HepG2 (cell line): ENCODE results near the gene BLVRB. TPM values are rescaled to one million over a fixed set of nuclear protein-coding genes. Genes with fewer than 3 reads are reported as not detected.

Source experiments
- BHLHE40 ChIP-seq: IDR thresholded peaks from 2 replicates; pipeline ENCODE4 v1.6.1; 2011; ENCODE audit warnings: low read length, improper control_type of control experiment
- CBFB ChIP-seq: sonication (generic); formaldehyde crosslinking; IDR thresholded peaks from 2 replicates; pipeline ENCODE4 v1.4.0; 2020; ENCODE audit warnings: missing genetic modification reagents
- CEBPG ChIP-seq: IDR thresholded peaks from 2 replicates; pipeline ENCODE4 v1.6.1; 2016
- ELF1 ChIP-seq: sonication (generic); formaldehyde crosslinking; IDR thresholded peaks from 2 replicates; pipeline ENCODE4 v1.4.0; 2020; ENCODE audit warnings: missing genetic modification reagents
- FOXP1 ChIP-seq, 2 experiments: fragments of 450-650 bp in 1 of 2; IDR thresholded peaks; 2 replicates each; pipeline ENCODE4 v1.6.1; 2017 to 2018; ENCODE audit warnings: antibody characterized with exemption in 1 of 2
- KLF16 ChIP-seq, 2 experiments: sonication (generic) in 1 of 2; formaldehyde crosslinking in 1 of 2; IDR thresholded peaks; 2 replicates each; pipeline versions ENCODE4 v1.6.1 to v1.8.0; 2016 to 2023; ENCODE audit warnings: missing genetic modification reagents in 2 of 2, missing compliant biosample characterization in 1 of 2
- SP1 ChIP-seq, 2 experiments: fragments of 450-650 bp in 1 of 2; sonication (generic) in 1 of 2; formaldehyde crosslinking in 1 of 2; IDR thresholded peaks; 2 replicates each; pipeline versions ENCODE4 v1.4.0 to v1.6.1; 2016 to 2020; ENCODE audit warnings: missing genetic modification reagents in 1 of 2
- TEAD2 ChIP-seq: sonication (generic); formaldehyde crosslinking; IDR thresholded peaks from 2 replicates; pipeline ENCODE4 v1.9.0; 2021; ENCODE audit warnings: missing genetic modification reagents
- THAP11 ChIP-seq: IDR thresholded peaks from 2 replicates; pipeline ENCODE4 v1.6.1; 2016; ENCODE audit warnings: missing biosample characterization, missing genetic modification reagents
- ZFP36L1 ChIP-seq: sonication (generic); formaldehyde crosslinking; IDR thresholded peaks from 2 replicates; pipeline ENCODE4 v1.8.0; 2022; ENCODE audit warnings: mild to moderate bottlenecking, missing genetic modification reagents, moderate library complexity
- ZMAT3 ChIP-seq: sonication (generic); formaldehyde crosslinking; conservative IDR thresholded peaks from 2 replicates; pipeline ENCODE4 v1.7.0; 2021; ENCODE audit warnings: missing genetic modification reagents
- ZNF556 ChIP-seq: sonication (generic); formaldehyde crosslinking; IDR thresholded peaks from 2 replicates; pipeline ENCODE4 v1.4.0; 2020; ENCODE audit warnings: mild to moderate bottlenecking, missing genetic modification reagents, borderline replicate concordance
- ZNF792 ChIP-seq: IDR thresholded peaks from 2 replicates; pipeline ENCODE4 v1.6.1; 2016
- polyA plus RNA-seq, 8 experiments: library from polyadenylated mRNA; depleted of rRNA in 3 of 8; stranded (reverse) in 7 of 8; unstranded in 1 of 8; fragments of >200 nt; fragmentation: Illumina TruSeq in 4 of 8; extraction: Trizol in 4 of 8; gene quantifications; 2 replicates each; pipeline versions ENCODE4 v1.2.1 to v1.2.3, GENCODE V29; 2011 to 2016; ENCODE audit warnings: low read depth in 4 of 8, missing spikeins in 1 of 8, mixed read lengths in 1 of 8; ENCODE audit not compliant: insufficient read depth in 1 of 8
- total RNA-seq, 5 experiments: library from RNA; depleted of rRNA; stranded (reverse); fragments of >200 nt; fragmentation: Illumina TruSeq; extraction: Trizol; gene quantifications; 2 replicates each; pipeline ENCODE4 v1.2.3, GENCODE V29; 2016; ENCODE audit warnings: low read depth in 1 of 5
- TF ChIP-seq, protein P1 (sequence below): sonication (generic); formaldehyde crosslinking; IDR thresholded peaks from 2 replicates; pipeline ENCODE4 v1.9.0; 2021; ENCODE audit warnings: mild to moderate bottlenecking, missing genetic modification reagents
- TF ChIP-seq, protein P2 (sequence below): sonication (generic); formaldehyde crosslinking; IDR thresholded peaks from 2 replicates; pipeline ENCODE4 v1.4.0; 2020; ENCODE audit warnings: mild to moderate bottlenecking, missing genetic modification reagents
- TF ChIP-seq, protein P3 (sequence below): sonication (generic); formaldehyde crosslinking; IDR thresholded peaks from 2 replicates; pipeline ENCODE4 v1.4.0; 2020; ENCODE audit warnings: missing genetic modification reagents, borderline replicate concordance
- TF ChIP-seq, protein P4 (sequence below): sonication (generic); formaldehyde crosslinking; IDR thresholded peaks from 2 replicates; pipeline ENCODE4 v1.8.0; 2022; ENCODE audit warnings: mild to moderate bottlenecking, missing genetic modification reagents, moderate library complexity

The BLVRB gene
- total and polyA plus RNA-seq, 2 of the 13 experiments (the other 11 are each of a cell fraction or from before 2014, with no cell fraction given): 25.9 to 51.4 TPM

DNA sequence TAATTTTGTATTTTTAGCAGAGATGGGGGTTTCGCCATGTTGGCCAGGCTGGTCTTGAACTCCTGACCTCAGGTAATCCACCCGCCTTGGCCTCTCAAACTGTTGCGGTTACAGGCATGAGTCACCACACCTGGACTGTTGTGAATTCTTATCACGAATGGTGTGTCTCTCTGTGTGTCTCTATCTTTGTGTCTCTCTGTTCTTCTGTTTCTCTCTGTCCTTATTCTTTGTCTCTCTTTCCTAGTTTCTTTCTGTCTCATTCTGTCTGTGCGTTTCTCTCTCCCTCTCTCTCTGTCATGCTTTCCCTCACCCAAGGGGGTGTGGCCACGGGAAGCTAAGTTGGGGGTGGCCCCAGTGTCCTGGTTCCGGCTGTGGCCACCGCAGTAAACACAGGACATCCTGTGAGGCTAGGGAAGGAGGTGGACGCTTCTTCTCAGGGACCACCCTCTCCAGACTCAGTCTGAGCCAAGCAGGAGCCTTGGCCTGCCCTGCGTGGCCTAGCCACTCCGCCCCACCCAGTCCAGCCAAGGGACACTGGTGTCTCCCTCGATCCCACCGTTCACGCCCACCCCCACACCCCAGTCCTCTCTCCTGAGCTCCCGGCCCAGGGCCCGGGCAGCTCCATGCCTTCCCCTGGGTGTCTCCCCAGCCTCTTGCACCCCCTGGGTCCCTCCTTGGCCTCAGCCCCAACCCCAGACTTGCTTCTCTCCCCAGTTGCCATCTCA lies 48.5 kb downstream of the BLVRB start (continued):
- TF ChIP-seq, protein P1, sequence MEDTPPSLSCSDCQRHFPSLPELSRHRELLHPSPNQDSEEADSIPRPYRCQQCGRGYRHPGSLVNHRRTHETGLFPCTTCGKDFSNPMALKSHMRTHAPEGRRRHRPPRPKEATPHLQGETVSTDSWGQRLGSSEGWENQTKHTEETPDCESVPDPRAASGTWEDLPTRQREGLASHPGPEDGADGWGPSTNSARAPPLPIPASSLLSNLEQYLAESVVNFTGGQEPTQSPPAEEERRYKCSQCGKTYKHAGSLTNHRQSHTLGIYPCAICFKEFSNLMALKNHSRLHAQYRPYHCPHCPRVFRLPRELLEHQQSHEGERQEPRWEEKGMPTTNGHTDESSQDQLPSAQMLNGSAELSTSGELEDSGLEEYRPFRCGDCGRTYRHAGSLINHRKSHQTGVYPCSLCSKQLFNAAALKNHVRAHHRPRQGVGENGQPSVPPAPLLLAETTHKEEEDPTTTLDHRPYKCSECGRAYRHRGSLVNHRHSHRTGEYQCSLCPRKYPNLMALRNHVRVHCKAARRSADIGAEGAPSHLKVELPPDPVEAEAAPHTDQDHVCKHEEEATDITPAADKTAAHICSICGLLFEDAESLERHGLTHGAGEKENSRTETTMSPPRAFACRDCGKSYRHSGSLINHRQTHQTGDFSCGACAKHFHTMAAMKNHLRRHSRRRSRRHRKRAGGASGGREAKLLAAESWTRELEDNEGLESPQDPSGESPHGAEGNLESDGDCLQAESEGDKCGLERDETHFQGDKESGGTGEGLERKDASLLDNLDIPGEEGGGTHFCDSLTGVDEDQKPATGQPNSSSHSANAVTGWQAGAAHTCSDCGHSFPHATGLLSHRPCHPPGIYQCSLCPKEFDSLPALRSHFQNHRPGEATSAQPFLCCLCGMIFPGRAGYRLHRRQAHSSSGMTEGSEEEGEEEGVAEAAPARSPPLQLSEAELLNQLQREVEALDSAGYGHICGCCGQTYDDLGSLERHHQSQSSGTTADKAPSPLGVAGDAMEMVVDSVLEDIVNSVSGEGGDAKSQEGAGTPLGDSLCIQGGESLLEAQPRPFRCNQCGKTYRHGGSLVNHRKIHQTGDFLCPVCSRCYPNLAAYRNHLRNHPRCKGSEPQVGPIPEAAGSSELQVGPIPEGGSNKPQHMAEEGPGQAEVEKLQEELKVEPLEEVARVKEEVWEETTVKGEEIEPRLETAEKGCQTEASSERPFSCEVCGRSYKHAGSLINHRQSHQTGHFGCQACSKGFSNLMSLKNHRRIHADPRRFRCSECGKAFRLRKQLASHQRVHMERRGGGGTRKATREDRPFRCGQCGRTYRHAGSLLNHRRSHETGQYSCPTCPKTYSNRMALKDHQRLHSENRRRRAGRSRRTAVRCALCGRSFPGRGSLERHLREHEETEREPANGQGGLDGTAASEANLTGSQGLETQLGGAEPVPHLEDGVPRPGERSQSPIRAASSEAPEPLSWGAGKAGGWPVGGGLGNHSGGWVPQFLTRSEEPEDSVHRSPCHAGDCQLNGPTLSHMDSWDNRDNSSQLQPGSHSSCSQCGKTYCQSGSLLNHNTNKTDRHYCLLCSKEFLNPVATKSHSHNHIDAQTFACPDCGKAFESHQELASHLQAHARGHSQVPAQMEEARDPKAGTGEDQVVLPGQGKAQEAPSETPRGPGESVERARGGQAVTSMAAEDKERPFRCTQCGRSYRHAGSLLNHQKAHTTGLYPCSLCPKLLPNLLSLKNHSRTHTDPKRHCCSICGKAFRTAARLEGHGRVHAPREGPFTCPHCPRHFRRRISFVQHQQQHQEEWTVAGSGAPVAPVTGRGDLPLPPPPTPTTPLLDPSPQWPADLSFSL (CRISPR knock-in tag): 0 out of 2 replicates have a peak, but pooled peaks have one; percentile 65
- peak; percentile 34 for TF ChIP-seq THAP11
- no peak for TF ChIP-seq ZNF556 (CRISPR knock-in tag)
- TF ChIP-seq ZNF792 (CRISPR knock-in tag): 0 out of 2 replicates have a peak, but pooled peaks have one; percentile 28
- TF ChIP-seq SP1 (IDR thresholded peaks at IDR 0.05): no peak
- peak; percentile 58 for TF ChIP-seq SP1 (CRISPR knock-in tag; IDR thresholded peaks at IDR 0.05)
- peak; percentile 47; the same call in 1 of the 2 replicates for TF ChIP-seq CBFB (CRISPR knock-in tag)
- TF ChIP-seq, protein P2, sequence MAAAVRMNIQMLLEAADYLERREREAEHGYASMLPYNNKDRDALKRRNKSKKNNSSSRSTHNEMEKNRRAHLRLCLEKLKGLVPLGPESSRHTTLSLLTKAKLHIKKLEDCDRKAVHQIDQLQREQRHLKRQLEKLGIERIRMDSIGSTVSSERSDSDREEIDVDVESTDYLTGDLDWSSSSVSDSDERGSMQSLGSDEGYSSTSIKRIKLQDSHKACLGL (CRISPR knock-in tag): no peak
- TF ChIP-seq TEAD2: no peak
- TF ChIP-seq ZMAT3 (CRISPR knock-in tag): no peak
- TF ChIP-seq FOXP1 (IDR thresholded peaks at IDR 0.05): no peak
- TF ChIP-seq FOXP1 (CRISPR knock-in tag; IDR thresholded peaks at IDR 0.05): peak; percentile 58; the same call in 1 of the 2 replicates
- TF ChIP-seq, protein P3, sequence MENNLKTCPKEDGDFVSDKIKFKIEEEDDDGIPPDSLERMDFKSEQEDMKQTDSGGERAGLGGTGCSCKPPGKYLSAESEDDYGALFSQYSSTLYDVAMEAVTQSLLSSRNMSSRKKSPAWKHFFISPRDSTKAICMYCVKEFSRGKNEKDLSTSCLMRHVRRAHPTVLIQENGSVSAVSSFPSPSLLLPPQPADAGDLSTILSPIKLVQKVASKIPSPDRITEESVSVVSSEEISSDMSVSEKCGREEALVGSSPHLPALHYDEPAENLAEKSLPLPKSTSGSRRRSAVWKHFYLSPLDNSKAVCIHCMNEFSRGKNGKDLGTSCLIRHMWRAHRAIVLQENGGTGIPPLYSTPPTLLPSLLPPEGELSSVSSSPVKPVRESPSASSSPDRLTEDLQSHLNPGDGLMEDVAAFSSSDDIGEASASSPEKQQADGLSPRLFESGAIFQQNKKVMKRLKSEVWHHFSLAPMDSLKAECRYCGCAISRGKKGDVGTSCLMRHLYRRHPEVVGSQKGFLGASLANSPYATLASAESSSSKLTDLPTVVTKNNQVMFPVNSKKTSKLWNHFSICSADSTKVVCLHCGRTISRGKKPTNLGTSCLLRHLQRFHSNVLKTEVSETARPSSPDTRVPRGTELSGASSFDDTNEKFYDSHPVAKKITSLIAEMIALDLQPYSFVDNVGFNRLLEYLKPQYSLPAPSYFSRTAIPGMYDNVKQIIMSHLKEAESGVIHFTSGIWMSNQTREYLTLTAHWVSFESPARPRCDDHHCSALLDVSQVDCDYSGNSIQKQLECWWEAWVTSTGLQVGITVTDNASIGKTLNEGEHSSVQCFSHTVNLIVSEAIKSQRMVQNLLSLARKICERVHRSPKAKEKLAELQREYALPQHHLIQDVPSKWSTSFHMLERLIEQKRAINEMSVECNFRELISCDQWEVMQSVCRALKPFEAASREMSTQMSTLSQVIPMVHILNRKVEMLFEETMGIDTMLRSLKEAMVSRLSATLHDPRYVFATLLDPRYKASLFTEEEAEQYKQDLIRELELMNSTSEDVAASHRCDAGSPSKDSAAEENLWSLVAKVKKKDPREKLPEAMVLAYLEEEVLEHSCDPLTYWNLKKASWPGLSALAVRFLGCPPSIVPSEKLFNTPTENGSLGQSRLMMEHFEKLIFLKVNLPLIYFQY (CRISPR knock-in tag): no peak
- TF ChIP-seq, protein P4, sequence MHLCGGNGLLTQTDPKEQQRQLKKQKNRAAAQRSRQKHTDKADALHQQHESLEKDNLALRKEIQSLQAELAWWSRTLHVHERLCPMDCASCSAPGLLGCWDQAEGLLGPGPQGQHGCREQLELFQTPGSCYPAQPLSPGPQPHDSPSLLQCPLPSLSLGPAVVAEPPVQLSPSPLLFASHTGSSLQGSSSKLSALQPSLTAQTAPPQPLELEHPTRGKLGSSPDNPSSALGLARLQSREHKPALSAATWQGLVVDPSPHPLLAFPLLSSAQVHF: no peak
- no peak for TF ChIP-seq ZFP36L1 (CRISPR knock-in tag)
- TF ChIP-seq KLF16 (CRISPR knock-in tag; IDR thresholded peaks at IDR 0.05): 0 out of 4 replicates have a peak, but pooled peaks of 1 of the 2 experiments have one; percentile 46
- no peak for TF ChIP-seq BHLHE40
- 0 out of 2 replicates have a peak, but pooled peaks have one; percentile 27 for TF ChIP-seq ELF1 (CRISPR knock-in tag)
- 0 out of 2 replicates have a peak, but pooled peaks have one; percentile 10 for TF ChIP-seq CEBPG (CRISPR knock-in tag)
